HG03060 (cell line): ENCODE data around the gene NHLRC4.

ENCODE experiments used
- ATAC-seq: cut with Tn5 transposase; IDR thresholded peaks from one replicate; pipeline ENCODE4 v1.9.1; 2021; ENCODE audit warnings: low read depth, moderate number of reproducible peaks; ENCODE audit not compliant: unreplicated experiment

NHLRC4 gene

DNA sequence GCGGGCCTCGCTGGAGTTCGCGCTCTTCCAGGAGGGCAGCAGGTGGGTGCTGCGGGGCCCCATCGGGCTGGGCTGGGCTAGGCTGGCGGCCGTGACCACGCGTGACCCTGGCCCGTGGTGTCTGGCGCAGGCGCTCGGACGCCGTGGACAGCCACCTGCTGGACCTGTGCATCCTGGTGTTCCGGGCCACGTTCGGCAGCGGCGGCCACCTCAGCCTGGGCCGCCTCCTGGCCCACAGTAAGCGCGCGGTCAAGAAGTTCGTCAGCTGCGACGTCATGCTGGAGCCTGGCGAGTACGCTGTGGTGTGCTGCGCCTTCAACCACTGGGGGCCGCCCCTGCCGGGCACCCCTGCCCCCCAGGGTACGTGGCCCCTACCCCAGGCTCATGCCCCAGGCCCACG lies 14.6 kb upstream of the NHLRC4 start:
- no peak for ATAC-seq

- ATAC-seq, result no peak
These were observed 13.1 kb upstream of the NHLRC4 start for GRCh38 chr16:553601-554296.

DNA sequence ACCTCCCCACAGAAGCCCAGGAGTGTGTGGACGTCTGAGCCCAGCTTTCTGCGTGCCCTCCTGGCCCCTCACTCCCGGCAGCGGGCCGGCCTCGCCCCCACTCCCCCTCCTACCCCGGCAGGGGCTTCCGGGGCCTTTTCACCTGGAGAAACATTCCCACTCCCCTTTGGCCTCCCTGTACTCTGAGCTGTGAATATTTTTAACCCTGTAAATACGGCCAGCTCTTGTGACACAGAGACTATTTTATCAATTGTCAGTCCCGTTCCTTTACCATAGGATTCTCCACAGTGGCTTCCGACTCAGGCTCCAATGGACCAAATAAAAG lies 12.5 kb upstream of the NHLRC4 start:
- no peak for ATAC-seq

GRCh38 chr16:554640-555365 lies 12.0 kb upstream of the NHLRC4 start:
- no peak for ATAC-seq

DNA sequence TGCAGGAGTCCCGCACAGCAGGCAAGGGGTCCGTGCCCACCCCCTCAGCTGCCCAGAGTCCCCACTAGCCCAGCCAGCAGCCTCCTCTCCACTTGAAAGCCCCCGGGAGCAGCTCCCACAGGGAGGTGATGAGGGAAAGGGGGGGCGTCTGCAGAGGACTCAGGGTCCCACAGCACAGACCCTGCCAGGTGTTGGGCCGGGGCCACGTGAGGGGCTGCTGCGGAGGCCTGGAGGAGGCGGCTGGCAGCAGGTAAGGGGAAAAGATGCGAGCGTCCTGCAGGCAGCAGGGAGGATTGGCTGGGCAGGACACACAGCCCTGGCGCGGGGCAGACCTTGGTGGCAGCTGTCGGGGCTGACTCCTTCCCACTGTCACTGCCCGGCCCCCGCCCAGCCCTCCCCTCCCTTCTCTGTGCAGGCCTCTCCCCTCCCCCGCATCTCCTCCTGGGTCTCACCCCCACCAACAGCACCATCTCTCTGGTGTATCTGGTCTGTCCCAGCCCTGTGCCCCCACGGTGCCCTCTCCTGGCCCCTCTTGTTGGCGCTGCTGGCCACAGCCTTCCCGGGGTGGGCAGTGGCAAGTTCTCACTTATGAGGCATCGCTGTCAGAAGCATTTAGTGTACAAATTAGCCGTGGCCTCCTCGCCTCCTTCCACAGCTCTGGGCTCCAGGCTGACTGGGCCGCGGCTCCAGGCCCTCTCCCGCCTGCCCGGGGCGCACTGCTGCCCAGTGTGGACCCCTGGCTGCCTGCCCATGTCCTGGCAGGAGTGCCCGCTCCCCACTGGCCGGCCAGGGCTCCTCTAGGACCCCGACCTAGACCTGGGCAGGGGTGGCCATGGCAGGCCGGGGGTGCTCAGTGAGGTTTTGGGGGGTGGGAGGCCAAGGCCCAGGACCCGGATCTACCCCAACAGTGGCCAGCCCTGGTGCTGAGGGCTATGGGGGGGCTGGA lies 11.0 kb upstream of the NHLRC4 start:
- no peak for ATAC-seq

DNA sequence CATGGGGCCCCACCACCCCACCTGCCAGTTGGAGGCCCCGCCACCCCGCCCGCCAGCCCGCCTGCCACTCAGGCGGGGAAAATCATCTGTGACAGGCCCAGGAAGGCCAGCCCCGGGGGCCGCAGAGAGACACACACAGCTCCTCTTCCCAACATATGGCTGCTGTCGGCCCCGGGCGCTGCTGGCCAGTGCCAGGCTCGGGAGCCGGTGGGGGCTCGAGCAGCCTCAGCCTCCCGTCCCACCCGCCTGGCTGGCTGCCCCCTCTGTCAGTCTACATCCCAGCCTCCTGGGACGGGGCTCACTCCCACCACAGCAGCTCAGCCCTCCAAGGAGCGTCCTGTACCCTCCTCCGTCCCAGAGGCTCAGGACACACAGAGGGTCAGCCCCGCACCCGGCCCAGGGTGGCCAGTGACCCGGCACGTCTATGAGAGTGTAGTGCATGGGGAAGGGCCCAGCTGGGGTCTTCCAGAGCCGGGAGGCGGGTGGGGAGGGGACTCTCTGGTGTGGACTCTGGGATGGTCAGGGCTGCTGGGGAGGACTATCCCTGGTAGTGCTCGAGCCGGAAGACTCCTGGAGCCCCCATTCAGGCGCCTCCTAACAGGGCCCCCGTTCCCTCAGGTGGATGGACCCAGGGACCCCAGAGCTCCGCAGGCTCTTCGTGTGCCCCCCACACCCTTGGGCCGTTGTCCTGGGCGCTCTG lies 10.2 kb upstream of the NHLRC4 start:
- no peak for ATAC-seq

DNA sequence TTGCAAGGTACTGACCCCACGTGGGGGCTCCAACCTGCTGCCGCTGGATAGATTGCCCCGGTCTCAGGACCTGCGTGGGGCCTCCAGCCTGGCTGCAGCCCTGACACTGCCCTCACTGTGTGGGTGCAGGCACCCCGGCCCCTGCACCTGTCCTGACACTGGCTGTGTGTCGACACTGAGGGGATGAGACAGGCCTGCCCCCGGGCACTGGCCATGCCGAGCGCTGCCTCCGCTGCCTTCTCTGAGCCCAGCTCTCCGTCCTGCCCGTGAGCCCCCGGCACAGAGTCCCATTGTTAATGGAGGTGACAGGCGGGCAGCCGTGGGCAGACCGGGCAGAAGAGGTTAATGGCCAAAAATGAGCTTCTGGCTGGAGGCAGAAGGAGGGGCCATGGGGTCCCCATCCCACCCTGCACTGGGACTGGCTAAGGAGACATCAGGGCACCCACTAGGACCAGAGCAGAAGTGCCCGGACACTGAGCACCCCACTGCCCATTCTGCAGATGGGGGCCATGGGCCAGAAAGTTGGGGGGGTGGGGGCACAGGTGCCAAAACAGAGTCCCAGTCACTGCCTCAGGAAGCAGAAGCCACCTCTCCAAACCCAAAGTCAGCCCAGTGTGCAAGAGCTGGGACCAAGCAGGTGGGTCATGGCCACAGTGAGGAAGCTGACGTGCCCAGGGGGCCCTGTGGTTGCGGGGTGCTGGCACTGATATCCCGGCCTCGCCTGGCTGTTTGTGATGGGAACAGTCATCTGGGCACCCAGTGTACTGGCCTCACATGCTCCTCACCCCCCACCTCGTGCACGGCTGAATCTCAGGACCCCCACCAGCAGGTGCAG lies 9.1 kb upstream of the NHLRC4 start:
- ATAC-seq, result no peak

GRCh38 chr16:558298-559020 lies 8.3 kb upstream of the NHLRC4 start:
- no peak for ATAC-seq

DNA sequence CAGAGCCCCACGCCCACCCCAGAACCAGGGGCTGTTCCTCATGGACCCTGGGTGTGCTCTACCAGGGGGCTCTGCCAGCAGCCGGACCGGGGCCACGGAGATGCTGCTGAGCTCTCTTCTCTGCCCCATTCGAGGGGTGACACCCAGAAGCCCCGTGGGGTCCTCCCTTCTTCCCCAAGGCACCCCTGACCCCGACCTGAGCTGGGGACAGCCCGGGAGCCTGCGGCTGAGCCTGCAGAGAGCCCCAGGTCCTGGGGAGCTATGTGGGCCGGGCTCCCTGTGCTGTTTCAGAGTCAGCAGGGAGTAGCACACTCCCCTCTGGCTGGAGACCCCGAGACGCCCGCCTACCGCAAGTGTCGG lies 7.8 kb upstream of the NHLRC4 start:
- no peak for ATAC-seq

DNA sequence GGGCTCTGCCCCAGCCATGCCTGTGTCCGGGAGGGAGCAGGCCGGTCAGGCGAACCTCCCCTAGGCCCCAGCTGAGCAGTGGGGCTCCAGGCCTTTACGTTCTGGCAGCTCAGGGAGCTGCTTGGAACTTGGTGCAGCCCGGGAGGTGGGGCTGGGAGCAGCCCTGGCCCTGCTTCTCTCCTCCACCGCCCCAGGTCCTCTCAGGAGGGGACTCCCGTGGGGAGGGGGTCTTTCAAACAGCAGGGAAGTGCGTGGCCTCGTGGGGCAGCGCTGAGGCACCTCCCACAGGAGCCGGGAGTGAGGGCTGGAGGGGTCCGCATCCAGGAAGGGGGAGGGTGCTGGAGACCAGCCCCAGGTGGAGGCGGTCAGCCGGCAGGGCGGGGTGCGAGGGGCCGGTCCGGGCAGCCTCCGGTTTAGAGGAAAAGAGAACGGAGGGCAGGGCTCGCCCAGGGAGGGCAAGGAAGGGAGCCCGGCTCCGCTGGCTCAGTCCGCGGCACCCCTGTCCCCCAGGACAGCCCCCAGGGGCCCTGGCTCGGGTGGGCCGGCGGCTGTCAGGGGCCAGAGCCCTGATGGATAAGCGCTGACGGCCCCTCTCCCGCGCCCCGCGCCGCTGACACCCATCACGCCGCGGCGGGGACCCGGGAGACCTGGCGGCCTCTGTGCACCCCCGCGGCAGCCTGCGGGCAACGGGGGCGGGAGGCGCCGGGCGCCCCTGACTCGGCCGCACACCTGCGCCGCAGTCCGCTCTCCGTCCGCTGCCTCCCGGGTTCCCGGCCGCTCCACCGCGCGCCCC lies 7.2 kb upstream of the NHLRC4 start:
- ATAC-seq, result no peak

DNA sequence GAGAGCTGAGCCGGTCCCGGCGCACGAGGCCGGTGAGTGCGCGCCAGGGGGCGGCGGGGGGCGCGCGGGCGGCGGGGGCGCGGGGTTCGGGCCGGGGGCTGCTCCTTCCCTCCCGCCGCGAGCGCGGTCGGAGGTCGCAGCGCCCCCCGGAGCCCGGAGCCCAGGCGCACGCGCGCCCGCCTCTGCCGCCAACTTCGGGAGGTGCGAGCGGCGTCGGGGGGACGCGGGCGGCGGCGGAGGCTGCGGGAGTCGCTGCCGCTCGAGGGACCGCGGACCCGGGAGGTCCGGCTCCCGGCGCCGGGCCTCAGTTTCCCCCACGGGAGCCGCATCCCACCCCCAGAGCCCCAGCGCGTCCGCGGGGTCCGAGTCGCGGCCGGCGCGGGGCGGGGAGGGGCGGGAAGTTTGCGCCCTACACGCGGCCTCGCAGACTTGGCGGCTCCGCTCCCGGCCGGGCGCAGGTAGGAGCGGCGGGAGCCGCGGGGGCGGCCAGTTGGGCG lies 6.6 kb upstream of the NHLRC4 start, which contains the start of gene PRR35:
Gene PRR35 (plus strand): TSS at position 191 of the 497 bp plus-strand sequence. CDS start 2,901 bp downstream, outside the sequence.
- no peak for ATAC-seq

GRCh38 chr16:560701-561412 lies 5.9 kb upstream of the NHLRC4 start:
- no peak for ATAC-seq

- ATAC-seq, result no peak
These were observed 5.4 kb upstream of the NHLRC4 start for GRCh38 chr16:561413-561794.

DNA sequence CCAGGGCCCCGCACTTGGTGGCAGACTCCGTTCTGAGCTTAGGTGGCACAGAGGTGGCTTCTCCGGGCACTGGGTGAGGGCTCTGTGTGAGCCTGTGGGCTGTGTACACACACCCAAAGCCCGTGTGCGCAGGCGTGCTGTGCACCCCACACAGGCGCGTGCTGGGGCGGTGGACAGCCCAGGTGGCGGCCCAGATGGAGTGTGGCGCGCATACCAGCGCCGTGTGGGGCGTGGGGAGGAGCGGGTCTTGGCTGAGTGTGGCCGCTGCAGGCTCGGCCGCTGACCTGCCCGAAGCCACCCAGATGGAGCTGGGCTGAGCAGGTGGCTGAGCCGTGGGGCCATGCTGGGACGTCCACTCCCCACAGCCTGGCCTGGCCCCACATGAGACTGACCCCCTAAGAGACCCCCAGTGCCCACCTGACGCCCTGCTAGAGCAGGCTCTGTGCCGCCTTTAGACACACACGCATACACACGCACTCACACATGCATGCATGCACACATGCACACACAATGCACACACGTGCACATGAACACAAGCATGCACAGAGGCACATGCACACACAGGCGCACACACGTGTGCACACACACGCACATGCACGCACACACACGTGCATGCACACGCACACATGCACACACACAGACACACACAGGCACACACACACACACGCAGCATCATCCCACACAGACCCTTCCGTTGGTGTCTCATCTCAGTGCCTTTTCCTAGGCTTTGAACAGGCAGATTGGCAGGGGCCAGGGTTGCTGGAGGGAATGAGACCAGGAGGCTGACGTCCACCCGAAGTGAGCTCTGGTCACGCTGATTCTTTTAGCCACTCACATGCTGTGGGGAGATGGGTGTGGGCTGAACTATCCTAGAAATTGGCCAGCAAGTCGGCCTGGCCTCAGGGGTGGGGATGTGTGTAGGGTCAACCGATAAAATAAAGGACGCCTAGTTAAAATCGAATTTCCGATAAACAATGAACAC lies 4.6 kb upstream of the NHLRC4 start:
- no peak for ATAC-seq

- ATAC-seq, result no peak
These were observed 3.6 kb upstream of the NHLRC4 start for GRCh38 chr16:563072-563644.
